GM23248 (cell line): ENCODE results near the gene ADAMTS14. TPM values are rescaled to one million over a fixed set of nuclear protein-coding genes. Genes with fewer than 3 reads are reported as not detected.

ENCODE experiments used
- DNase-seq: peaks from one replicate; pipeline ENCODE4 v3.0.0-alpha.2; 2015
- H2AFZ ChIP-seq: fragments of 200-600 bp; sonication (generic); 2 replicates; pipeline ENCODE4 v1.6.1; 2016; ENCODE audit warnings: antibody characterized with exemption
- H3F3A ChIP-seq: fragments of 200-600 bp; sonication (generic); 2 replicates; pipeline ENCODE4 v1.6.1; 2016; ENCODE audit warnings: mild to moderate bottlenecking, antibody characterized with exemption, mixed run types; ENCODE audit not compliant: insufficient read depth
- H3K27ac ChIP-seq: fragments of 200-600 bp; sonication (generic); 2 replicates; pipeline ENCODE4 v1.5.1; 2016; ENCODE audit warnings: mild to moderate bottlenecking
- H3K27me3 ChIP-seq: fragments of 200-600 bp; sonication (generic); replicated peaks from 2 replicates; pipeline ENCODE4 v1.6.1; 2016; ENCODE audit warnings: mild to moderate bottlenecking; ENCODE audit not compliant: insufficient read depth
- H3K36me3 ChIP-seq: fragments of 200-600 bp; sonication (generic); 2 replicates; pipeline ENCODE4 v1.6.1; 2016; ENCODE audit warnings: low read depth, mild to moderate bottlenecking
- H3K4me1 ChIP-seq: fragments of 200-600 bp; sonication (generic); 2 replicates; pipeline ENCODE4 v1.6.1; 2016; ENCODE audit warnings: mild to moderate bottlenecking; ENCODE audit not compliant: insufficient read depth
- H3K4me2 ChIP-seq: fragments of 200-600 bp; sonication (generic); one replicate; pipeline ENCODE4 v1.6.1; 2016; ENCODE audit warnings: mild to moderate bottlenecking; ENCODE audit not compliant: unreplicated experiment
- H3K4me3 ChIP-seq: fragments of 200-600 bp; sonication (generic); 2 replicates; pipeline ENCODE4 v1.5.1; 2016; ENCODE audit warnings: mild to moderate bottlenecking
- H3K79me2 ChIP-seq: fragments of 200-600 bp; sonication (generic); 2 replicates; pipeline ENCODE4 v1.6.1; 2016; ENCODE audit warnings: mild to moderate bottlenecking; ENCODE audit not compliant: insufficient read depth
- H3K9ac ChIP-seq: fragments of 200-600 bp; sonication (generic); 2 replicates; pipeline ENCODE4 v1.6.1; 2016; ENCODE audit warnings: mild to moderate bottlenecking
- H3K9me2 ChIP-seq: fragments of 200-600 bp; sonication (generic); 2 replicates; pipeline ENCODE4 v1.6.1; 2016; ENCODE audit warnings: mixed run types, mild to moderate bottlenecking, moderate library complexity; ENCODE audit not compliant: insufficient read depth
- H3K9me3 ChIP-seq: fragments of 200-600 bp; sonication (generic); one replicate; pipeline ENCODE4 v1.6.1; 2017; ENCODE audit warnings: low read depth
- H4K20me1 ChIP-seq: fragments of 200-600 bp; sonication (generic); 2 replicates; pipeline ENCODE4 v1.6.0; 2016; ENCODE audit not compliant: insufficient read depth
- EZH2 ChIP-seq: fragments of 200-600 bp; sonication (generic); IDR thresholded peaks from 2 replicates; pipeline ENCODE4 v1.6.1; 2018; ENCODE audit warnings: antibody characterized with exemption, mild to moderate bottlenecking; ENCODE audit not compliant: insufficient read depth, poor library complexity, severe bottlenecking
- EZH2phosphoT487 ChIP-seq: fragments of 200-600 bp; sonication (generic); IDR thresholded peaks from 2 replicates; pipeline ENCODE4 v1.6.1; 2018; ENCODE audit warnings: antibody characterized with exemption, moderate library complexity, mild to moderate bottlenecking, low read depth; ENCODE audit not compliant: insufficient read depth
- WGBS, 2 experiments: methylation state at CpG; one replicate each; pipeline ENCODE4 v1.1.6; 2015 to 2017; ENCODE audit warnings: low lambda C conversion rate in 2 of 2, low coverage in 1 of 2; ENCODE audit errors: missing lambda C conversion rate in 2 of 2; 5-methylcytosine and 5-hydroxymethylcytosine counted together
- in situ Hi-C: fragments of 300-500 bp; cut with MboI; formaldehyde crosslinking; loops from 2 replicates; pipeline ENCODE4 v1.15.0; 2020
- polyA plus RNA-seq: library from polyadenylated mRNA; unstranded; fragments of >200 nt; fragmentation: Nextera tagmentation; extraction: Ambion mirVana; gene quantifications from 2 replicates; pipeline ENCODE4 v1.2.1, GENCODE V29; 2016
- total RNA-seq: library from RNA; depleted of rRNA; stranded (reverse); fragments of >200 nt; shearing (Covaris generic); gene quantifications from 2 replicates; pipeline ENCODE4 v1.2.3, GENCODE V29; 2014

Gene ADAMTS14
- total and polyA plus RNA-seq, 2 experiments from 2014 or later, result 0.91 to 0.97 TPM

- in situ Hi-C loops, result no loop called here
- Histone ChIP-seq H2AFZ (no peak overlapping the region), H3K4me3 (no peak overlapping the region), H3K9ac (no peak overlapping the region), H3K36me3 (no peaks in the 10 kb centered on the region), H3F3A (peaks cover 12% of the 10 kb centered on the region), H3K9me3 (no peaks in the 10 kb centered on the region), H3K27ac (no peak overlapping the region), H3K4me1 (peaks cover 29% of the 10 kb centered on the region), H4K20me1 (no peaks in the 10 kb centered on the region), H3K27me3 (no peaks in the 10 kb centered on the region), H3K4me2 (no peak overlapping the region), H3K9me2 (no peaks in the 10 kb centered on the region), H3K79me2 (no peaks in the 10 kb centered on the region)
- DNase-seq, result no peak
- 80 to 87% methylated on average over 5 of the region's 5 CpGs for WGBS, 2 experiments
- TF ChIP-seq EZH2phosphoT487, result no peak
- no peak for TF ChIP-seq EZH2
Observed at GRCh38 chr10:70677016-70677415, 4.7 kb downstream of the ADAMTS14 start.

GRCh38 chr10:70677620-70678249, 5.4 kb downstream of the ADAMTS14 start:
- Histone ChIP-seq H3K4me2 (no peak overlapping the region), H3K9ac (no peak overlapping the region), H3K27me3 (no peaks in the 10 kb centered on the region), H3K9me2 (no peaks in the 10 kb centered on the region), H4K20me1 (no peaks in the 10 kb centered on the region), H3F3A (peaks cover 12% of the 10 kb centered on the region), H3K9me3 (no peaks in the 10 kb centered on the region), H2AFZ (no peak overlapping the region), H3K36me3 (no peaks in the 10 kb centered on the region), H3K79me2 (no peaks in the 10 kb centered on the region), H3K27ac (no peak overlapping the region), H3K4me3 (no peak overlapping the region), H3K4me1 (peaks cover 29% of the 10 kb centered on the region)
- DNase-seq, result no peak
- no peak for TF ChIP-seq EZH2phosphoT487
- no peak for TF ChIP-seq EZH2
- 80 to 84% methylated on average over 9 of the region's 9 CpGs for WGBS, 2 experiments
- in situ Hi-C loops, result no loop called here

GRCh38 chr10:70678250-70678635, 5.9 kb downstream of the ADAMTS14 start:
- H3K4me1 ChIP-seq, result peaks cover 25% of the 10 kb centered on the region
- H3K27ac ChIP-seq, result no peak overlapping the region
- no peaks in the 10 kb centered on the region for H3K79me2 ChIP-seq

GRCh38 chr10:70678757-70679489, 6.6 kb downstream of the ADAMTS14 start:
- peak overlapping the region; percentile 44; the same call in 1 of the 2 replicates for H3K9ac ChIP-seq
- H3K9me2 ChIP-seq, result no peaks in the 10 kb centered on the region
- H3F3A ChIP-seq, result peaks cover 5% of the 10 kb centered on the region
- no peaks in the 10 kb centered on the region for H4K20me1 ChIP-seq
- peaks cover 20% of the 10 kb centered on the region for H3K4me1 ChIP-seq
- no peaks in the 10 kb centered on the region for H3K9me3 ChIP-seq
- H2AFZ ChIP-seq, result no peak overlapping the region
- WGBS, 2 experiments, result 50 to 63% methylated on average over 3 of the region's 3 CpGs
- peak overlapping the region; percentile 59 for H3K27ac ChIP-seq
- DNase-seq, result peak; percentile 54
- no peak for TF ChIP-seq EZH2phosphoT487
- no peak for TF ChIP-seq EZH2
- H3K27me3 ChIP-seq, result no peaks in the 10 kb centered on the region
- no peaks in the 10 kb centered on the region for H3K36me3 ChIP-seq
- no peaks in the 10 kb centered on the region for H3K79me2 ChIP-seq
- peak overlapping the region; percentile 25 for H3K4me2 ChIP-seq
- in situ Hi-C loops, result no loop called here
- H3K4me3 ChIP-seq, result no peak overlapping the region

More at GRCh38 chr10:70678250-70678635, 5.9 kb downstream of the ADAMTS14 start:
- Histone ChIP-seq H3K9ac (no peak overlapping the region), H2AFZ (no peak overlapping the region), H3K9me3 (no peaks in the 10 kb centered on the region), H4K20me1 (no peaks in the 10 kb centered on the region), H3K27me3 (no peaks in the 10 kb centered on the region), H3K9me2 (no peaks in the 10 kb centered on the region), H3F3A (peaks cover 8% of the 10 kb centered on the region), H3K4me2 (no peak overlapping the region), H3K4me3 (no peak overlapping the region), H3K36me3 (no peaks in the 10 kb centered on the region)
- DNase-seq, result no peak
- in situ Hi-C loops, result no loop called here
- TF ChIP-seq EZH2phosphoT487, result no peak
- TF ChIP-seq EZH2, result no peak
- WGBS, 2 experiments, result 96 to 99% methylated on average over 1 to 3 of the region's 3 CpGs
